Measurements from ENCODE around the gene BRF1.
A peak's percentile ranks its signal among the peaks of the same experiment; 100 is the strongest.
"Not testable (repeated sequence)": the region's sequence is repeated elsewhere in the genome, so short reads cannot be mapped to it uniquely, and the experiment has no call there.

BRF1 gene

GRCh38 chr14:105300542-105301102, at the start of gene BRF1:
BRF1 (minus strand) TSS chr14:105301001; CDS start chr14:105300629, 372 bp downstream.
- DNase-seq (ENCODE audit: low spot score) = peak; percentile 84

GRCh38 chr14:105349992-105350391, 49.2 kb upstream of the BRF1 start:
- DNase-seq (ENCODE audit: low spot score) = no peak

GRCh38 chr14:105348945-105349699, 48.3 kb upstream of the BRF1 start:
- no peak for DNase-seq (ENCODE audit: low spot score)

- DNase-seq (ENCODE audit: low spot score) = no peak
Measured at GRCh38 chr14:105348169-105348944, 47.6 kb upstream of the BRF1 start.

- DNase-seq (ENCODE audit: low spot score) = no peak
Measured at GRCh38 chr14:105347587-105347968, 46.8 kb upstream of the BRF1 start.

- no peak for DNase-seq (ENCODE audit: low spot score)
Measured at GRCh38 chr14:105346876-105347586, 46.2 kb upstream of the BRF1 start.

GRCh38 chr14:105346200-105346533, 45.4 kb upstream of the BRF1 start:
- DNase-seq (ENCODE audit: low spot score) = no peak

- no peak for DNase-seq (ENCODE audit: low spot score)
Measured at GRCh38 chr14:105343194-105343593, 42.4 kb upstream of the BRF1 start.

GRCh38 chr14:105340821-105341733, 40.3 kb upstream of the BRF1 start:
- no peak for DNase-seq (ENCODE audit: low spot score)

GRCh38 chr14:105337966-105338741, 37.4 kb upstream of the BRF1 start:
- DNase-seq (ENCODE audit: low spot score) = no peak

GRCh38 chr14:105337433-105337832, 36.6 kb upstream of the BRF1 start:
- DNase-seq (ENCODE audit: low spot score) = no peak

- no peak for DNase-seq (ENCODE audit: low spot score)
Measured at GRCh38 chr14:105336477-105337287, 35.9 kb upstream of the BRF1 start.

- no peak for DNase-seq (ENCODE audit: low spot score)
Measured at GRCh38 chr14:105335735-105336476, 35.1 kb upstream of the BRF1 start.

- DNase-seq (ENCODE audit: low spot score) = not testable (repeated sequence)
Measured at GRCh38 chr14:105335231-105335542, 34.4 kb upstream of the BRF1 start.

- no peak for DNase-seq (ENCODE audit: low spot score)
Measured at GRCh38 chr14:105334383-105335230, 33.8 kb upstream of the BRF1 start.

GRCh38 chr14:105333613-105334364, 33.0 kb upstream of the BRF1 start:
- DNase-seq (ENCODE audit: low spot score) = no peak

- no peak for DNase-seq (ENCODE audit: low spot score)
Measured at GRCh38 chr14:105333020-105333490, 32.3 kb upstream of the BRF1 start.

Measured in hematopoietic multipotent progenitor cell treated with erythropoietin and hydrocortisone succinate and interleukin-3 and kit ligand, for 15 days (in vitro differentiated cells).